Measurements from ENCODE around the gene HMCN2.
"Not testable (repeated sequence)": the region's sequence is repeated elsewhere in the genome, so short reads cannot be mapped to it uniquely, and the experiment has no call there.

The HMCN2 gene

DNA sequence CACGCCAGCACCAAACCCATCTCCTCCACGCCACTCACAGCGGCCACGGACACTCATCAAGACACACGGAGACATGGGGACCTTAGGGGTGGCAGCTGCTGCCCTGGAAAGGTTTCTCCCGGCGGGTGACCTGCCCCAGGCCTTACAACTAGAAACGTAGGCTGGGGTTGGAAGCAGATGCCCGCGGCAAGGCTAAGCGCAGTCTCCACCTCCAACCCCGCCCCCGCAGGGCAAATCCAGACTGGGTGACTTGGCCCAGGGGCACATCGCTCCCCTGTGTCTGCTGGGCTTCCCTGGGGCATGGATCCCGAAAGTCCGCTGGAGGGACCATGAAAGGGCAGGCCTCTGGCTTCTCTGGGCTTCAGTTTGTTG is 167.2 kb downstream of the HMCN2 start:
- Histone ChIP-seq H3K27me3 (ENCODE audit: low read depth, low read length) (no peaks in the 10 kb centered on the region), H3K27ac (ENCODE audit: low read length) (no peak overlapping the region), H3K9me3 (ENCODE audit: control insufficient read depth in 1 of 2, low read length in 2 of 2) (no peaks in the 10 kb centered on the region), H3K36me3 (ENCODE audit: control insufficient read depth in 1 of 2, insufficient read depth in 2 of 2, low read length in 2 of 2) (peaks cover 0 to 30% of the 10 kb centered on the region in 2 donors), H3K4me3 (ENCODE audit: low read depth in 1 of 2, low read length in 2 of 2) (peak overlapping the region in 1 of 2 donors; percentile 50), H3K4me1 (ENCODE audit: control insufficient read depth in 1 of 2, insufficient read depth in 2 of 2, low read length in 2 of 2) (peaks cover 0 to 11% of the 10 kb centered on the region in 2 donors)

DNA sequence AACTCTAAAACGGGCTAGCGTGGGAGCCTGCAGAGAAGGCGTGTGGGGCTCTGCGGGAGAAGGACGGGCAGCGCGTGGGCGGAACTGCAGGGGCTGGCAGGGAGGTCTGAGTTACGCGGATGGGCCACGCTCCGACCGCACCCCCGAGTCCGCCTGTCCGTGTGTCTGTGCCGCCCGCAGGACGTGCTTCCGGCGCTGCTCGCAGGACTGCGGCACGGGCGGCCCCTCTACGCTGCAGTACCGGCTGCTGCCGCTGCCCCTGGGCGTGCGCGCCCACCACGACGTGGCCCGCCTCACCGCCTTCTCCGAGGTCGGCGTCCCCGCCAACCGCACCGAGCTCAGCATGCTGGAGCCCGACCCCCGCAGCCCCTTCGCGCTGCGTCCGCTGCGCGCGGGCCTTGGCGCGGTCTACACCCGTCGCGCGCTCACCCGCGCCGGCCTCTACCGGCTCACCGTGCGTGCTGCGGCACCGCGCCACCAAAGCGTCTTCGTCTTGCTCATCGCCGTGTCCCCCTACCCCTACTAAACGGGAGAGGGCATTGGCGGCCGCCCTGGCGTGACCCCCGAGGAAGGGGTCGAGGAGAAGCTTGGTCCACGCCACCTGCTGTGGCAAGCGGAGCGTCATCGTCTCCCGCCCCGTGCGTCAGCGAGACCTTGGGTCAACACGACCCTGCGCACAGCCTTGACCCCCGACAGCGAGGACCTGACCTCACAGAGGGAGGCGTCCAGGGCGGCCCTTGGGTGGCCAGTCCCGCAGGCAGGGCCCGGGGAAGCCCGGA is 167.8 kb downstream of the HMCN2 start:
- no peak overlapping the region for H3K27ac ChIP-seq (ENCODE audit: low read length)
- no peaks in the 10 kb centered on the region for H3K9me3 ChIP-seq (ENCODE audit: control insufficient read depth in 1 of 2, low read length in 2 of 2)
- H3K4me3 ChIP-seq (ENCODE audit: low read depth in 1 of 2, low read length in 2 of 2): peak overlapping the region in 1 of 2 donors; percentile 50
- H3K27me3 ChIP-seq (ENCODE audit: low read depth, low read length): no peaks in the 10 kb centered on the region
- peaks cover 0 to 11% of the 10 kb centered on the region in 2 donors for H3K4me1 ChIP-seq (ENCODE audit: control insufficient read depth in 1 of 2, insufficient read depth in 2 of 2, low read length in 2 of 2)
- peaks cover 0 to 28% of the 10 kb centered on the region in 2 donors for H3K36me3 ChIP-seq (ENCODE audit: control insufficient read depth in 1 of 2, insufficient read depth in 2 of 2, low read length in 2 of 2)

DNA sequence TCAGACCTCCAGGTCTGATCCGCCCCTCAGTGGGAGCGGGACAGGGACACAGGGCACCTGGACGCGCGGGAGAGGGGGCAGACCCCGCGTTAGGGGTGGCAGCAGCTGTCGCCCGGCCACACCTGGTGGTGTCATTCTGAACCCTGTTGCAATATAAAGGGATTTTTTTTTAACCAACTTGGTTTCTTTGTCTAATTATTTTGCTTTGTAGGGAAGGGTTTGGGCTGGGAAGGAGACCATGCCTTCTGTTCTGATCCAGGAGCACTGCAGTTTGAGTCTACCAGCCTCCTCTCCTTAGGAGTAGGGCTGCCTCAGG is 168.3 kb downstream of the HMCN2 start:
- Histone ChIP-seq H3K27me3 (ENCODE audit: low read depth, low read length) (no peaks in the 10 kb centered on the region), H3K9me3 (ENCODE audit: control insufficient read depth in 1 of 2, low read length in 2 of 2) (no peaks in the 10 kb centered on the region), H3K36me3 (ENCODE audit: control insufficient read depth in 1 of 2, insufficient read depth in 2 of 2, low read length in 2 of 2) (peaks cover 0 to 24% of the 10 kb centered on the region in 2 donors), H3K4me1 (ENCODE audit: control insufficient read depth in 1 of 2, insufficient read depth in 2 of 2, low read length in 2 of 2) (peaks cover 0 to 11% of the 10 kb centered on the region in 2 donors), H3K27ac (ENCODE audit: low read length) (no peak overlapping the region), H3K4me3 (ENCODE audit: low read depth in 1 of 2, low read length in 2 of 2) (no peak overlapping the region)

DNA sequence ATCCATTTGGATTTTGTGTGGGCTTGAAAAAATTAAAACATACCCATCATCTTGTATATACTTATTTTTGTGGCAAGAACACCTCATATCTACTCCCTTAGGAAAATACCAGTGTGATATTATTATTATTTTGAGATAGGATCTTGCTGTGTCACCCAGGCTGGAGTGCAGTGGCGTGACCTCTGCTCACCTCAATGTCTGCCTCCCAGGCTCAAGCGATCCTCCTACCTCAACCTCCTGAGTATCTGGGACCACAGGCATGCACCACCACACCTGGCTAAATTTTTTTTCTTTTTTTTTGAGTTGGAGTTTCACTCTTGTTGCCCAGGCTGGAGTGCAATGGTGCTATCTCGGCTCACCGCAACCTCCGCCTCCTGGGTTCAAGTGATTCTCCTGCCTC is 169.1 kb downstream of the HMCN2 start:
- Histone ChIP-seq H3K4me1 (ENCODE audit: control insufficient read depth in 1 of 2, insufficient read depth in 2 of 2, low read length in 2 of 2) (peaks cover 0 to 11% of the 10 kb centered on the region in 2 donors), H3K36me3 (ENCODE audit: control insufficient read depth in 1 of 2, insufficient read depth in 2 of 2, low read length in 2 of 2) (peaks cover 0 to 19% of the 10 kb centered on the region in 2 donors)
- H3K27me3 ChIP-seq (ENCODE audit: low read depth, low read length); H3K4me3 ChIP-seq (ENCODE audit: low read depth in 1 of 2, low read length in 2 of 2); H3K9me3 ChIP-seq (ENCODE audit: control insufficient read depth in 1 of 2, low read length in 2 of 2); H3K27ac ChIP-seq (ENCODE audit: low read length): not testable (repeated sequence)

DNA sequence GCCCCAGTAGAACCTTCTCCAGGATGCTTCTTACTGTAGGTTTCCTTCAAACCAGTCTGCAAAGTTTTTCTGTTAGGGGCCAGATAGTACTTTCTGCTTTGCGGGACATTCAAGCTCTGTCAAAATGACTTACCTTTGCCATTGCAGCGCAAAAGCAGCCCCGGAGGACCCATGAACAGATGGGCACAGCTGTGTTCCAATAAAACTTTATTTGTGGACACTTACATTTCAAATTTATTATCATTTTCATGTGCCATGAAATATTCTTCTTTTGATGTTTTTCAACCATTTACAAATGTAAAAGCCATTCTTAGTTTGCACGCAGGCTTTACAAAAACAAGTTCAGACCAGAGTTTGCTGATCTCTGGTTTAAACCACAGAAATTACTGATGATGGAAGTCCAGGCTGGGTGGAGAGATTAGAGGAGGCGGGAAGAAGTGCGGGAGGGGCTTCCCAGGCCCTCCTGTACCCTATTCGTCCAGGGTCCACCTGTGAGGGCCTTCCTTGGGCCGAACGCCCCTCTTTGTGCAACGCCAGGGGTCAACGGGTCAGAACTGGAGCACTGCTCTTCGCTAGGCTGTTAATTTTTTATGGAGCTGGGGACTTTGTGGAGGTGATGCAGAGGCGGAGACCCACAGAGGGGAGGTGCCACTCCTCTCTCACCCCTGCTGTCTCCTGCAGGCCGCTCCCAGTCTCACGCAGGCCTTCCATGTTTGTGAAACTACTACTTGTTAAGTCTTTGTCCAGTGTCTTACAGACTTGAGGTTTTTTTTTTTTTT is 171.6 kb downstream of the HMCN2 start:
- H3K36me3 ChIP-seq (ENCODE audit: control insufficient read depth in 1 of 2, insufficient read depth in 2 of 2, low read length in 2 of 2): no peaks in the 10 kb centered on the region
- H3K4me3 ChIP-seq (ENCODE audit: low read depth in 1 of 2, low read length in 2 of 2): no peak overlapping the region
- no peaks in the 10 kb centered on the region for H3K27me3 ChIP-seq (ENCODE audit: low read depth, low read length)
- peaks cover 0 to 8% of the 10 kb centered on the region in 2 donors for H3K9me3 ChIP-seq (ENCODE audit: control insufficient read depth in 1 of 2, low read length in 2 of 2)
- H3K4me1 ChIP-seq (ENCODE audit: control insufficient read depth in 1 of 2, insufficient read depth in 2 of 2, low read length in 2 of 2): peaks cover 0 to 11% of the 10 kb centered on the region in 2 donors
- no peak overlapping the region for H3K27ac ChIP-seq (ENCODE audit: low read length)

DNA sequence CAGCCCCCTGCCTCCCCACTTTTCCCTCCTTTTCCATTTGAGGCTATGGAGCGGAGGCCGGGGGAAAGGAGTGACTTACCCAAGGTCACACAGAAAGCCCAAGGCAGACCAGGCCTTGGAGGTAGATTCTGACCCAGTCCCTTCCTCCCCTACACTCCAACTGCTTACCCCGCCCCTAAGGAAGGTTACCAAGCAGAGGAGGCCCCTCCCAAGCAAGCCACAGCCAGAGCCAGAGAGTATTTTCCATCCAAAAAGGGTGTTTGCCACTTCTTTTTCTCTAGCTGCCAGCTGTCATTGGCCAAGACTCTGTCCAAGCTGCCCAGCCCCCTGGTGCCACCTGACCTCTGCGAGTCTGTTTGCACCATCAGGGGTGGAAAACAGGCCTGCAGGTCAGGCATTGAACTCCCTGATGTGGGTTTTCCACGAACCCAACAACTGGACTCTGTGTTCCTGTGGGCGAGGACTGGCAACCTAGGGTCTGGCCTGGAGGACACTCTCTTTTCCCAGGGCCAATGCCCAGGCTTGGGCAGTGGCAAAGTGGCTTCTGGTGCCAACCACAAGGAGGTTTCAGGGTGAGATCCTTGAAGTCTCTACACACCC is 172.9 kb downstream of the HMCN2 start:
- no peaks in the 10 kb centered on the region for H3K36me3 ChIP-seq (ENCODE audit: control insufficient read depth in 1 of 2, insufficient read depth in 2 of 2, low read length in 2 of 2)
- H3K4me3 ChIP-seq (ENCODE audit: low read depth in 1 of 2, low read length in 2 of 2): no peak overlapping the region

DNA sequence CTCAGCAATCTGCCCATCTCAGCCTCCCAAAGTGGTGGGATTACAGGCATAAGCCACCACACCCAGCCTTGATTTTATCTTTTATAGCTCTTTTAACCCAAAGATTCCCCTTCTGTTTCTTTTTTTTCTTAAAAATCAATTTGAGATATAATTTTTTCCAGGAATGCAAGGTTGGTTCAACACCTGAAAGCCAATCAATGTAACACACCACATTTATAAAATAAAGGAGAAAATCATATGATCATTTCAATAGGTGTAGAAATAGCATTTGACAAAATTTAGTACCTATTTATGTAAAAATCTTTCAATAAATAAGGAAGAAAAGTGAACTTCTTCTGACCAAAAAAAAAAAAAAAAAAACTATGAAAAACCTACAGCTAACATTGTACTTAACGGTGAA is 175.5 kb downstream of the HMCN2 start:
- Histone ChIP-seq H3K4me3 (ENCODE audit: low read depth in 1 of 2, low read length in 2 of 2) (no peak overlapping the region), H3K9me3 (ENCODE audit: control insufficient read depth in 1 of 2, low read length in 2 of 2) (peaks cover 0 to 8% of the 10 kb centered on the region in 2 donors), H3K27ac (ENCODE audit: low read length) (no peak overlapping the region), H3K4me1 (ENCODE audit: control insufficient read depth in 1 of 2, insufficient read depth in 2 of 2, low read length in 2 of 2) (peaks cover 0 to 19% of the 10 kb centered on the region in 2 donors), H3K27me3 (ENCODE audit: low read depth, low read length) (peaks cover 8% of the 10 kb centered on the region), H3K36me3 (ENCODE audit: control insufficient read depth in 1 of 2, insufficient read depth in 2 of 2, low read length in 2 of 2) (no peaks in the 10 kb centered on the region)

More for the DNA sequence above, 172.9 kb downstream of the HMCN2 start:
- Histone ChIP-seq H3K27ac (ENCODE audit: low read length) (no peak overlapping the region), H3K9me3 (ENCODE audit: control insufficient read depth in 1 of 2, low read length in 2 of 2) (peaks cover 0 to 8% of the 10 kb centered on the region in 2 donors), H3K4me1 (ENCODE audit: control insufficient read depth in 1 of 2, insufficient read depth in 2 of 2, low read length in 2 of 2) (peaks cover 0 to 4% of the 10 kb centered on the region in 2 donors), H3K27me3 (ENCODE audit: low read depth, low read length) (no peaks in the 10 kb centered on the region)

DNA sequence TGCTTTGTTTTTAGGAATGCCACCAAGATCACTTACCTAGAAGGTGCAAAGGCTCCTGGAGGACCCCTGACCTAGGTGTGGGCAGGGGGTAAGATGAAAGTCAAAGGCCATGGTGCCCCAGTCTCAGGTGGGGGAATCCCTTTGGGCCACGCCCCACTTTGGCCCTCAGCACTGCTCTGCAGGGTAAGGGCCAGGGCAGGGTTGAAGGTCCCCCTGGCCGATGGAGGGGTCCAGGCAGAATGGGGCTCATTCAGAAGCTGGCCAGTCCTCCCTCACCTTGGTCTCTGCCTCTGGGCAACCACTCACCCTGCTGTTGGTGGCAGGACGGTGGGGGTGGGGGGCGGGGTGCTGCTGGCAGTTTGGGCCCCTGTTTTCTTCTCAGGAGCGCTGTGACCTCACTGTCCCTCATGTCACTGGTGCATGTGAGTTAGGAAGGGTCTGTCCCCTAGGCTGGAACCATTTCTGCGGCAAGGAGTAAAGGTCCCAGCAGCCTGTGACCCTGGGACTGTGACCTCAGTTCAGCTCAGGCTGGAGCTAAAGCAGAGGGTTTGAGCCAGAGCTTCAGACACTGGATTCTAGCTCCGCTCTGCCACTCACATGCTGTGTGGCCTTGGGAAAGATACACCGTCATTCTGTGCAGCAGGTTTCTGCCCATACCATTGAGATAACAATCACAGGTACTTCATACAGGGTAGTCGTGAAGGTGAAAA is 177.3 kb downstream of the HMCN2 start:
- H3K4me1 ChIP-seq (ENCODE audit: control insufficient read depth in 1 of 2, insufficient read depth in 2 of 2, low read length in 2 of 2): peaks cover 10 to 37% of the 10 kb centered on the region in 2 donors
- no peaks in the 10 kb centered on the region for H3K36me3 ChIP-seq (ENCODE audit: control insufficient read depth in 1 of 2, insufficient read depth in 2 of 2, low read length in 2 of 2)
- H3K27me3 ChIP-seq (ENCODE audit: low read depth, low read length): peaks cover 8% of the 10 kb centered on the region
- no peak overlapping the region for H3K27ac ChIP-seq (ENCODE audit: low read length)
- no peak overlapping the region for H3K4me3 ChIP-seq (ENCODE audit: low read depth in 1 of 2, low read length in 2 of 2)
- peaks cover 0 to 8% of the 10 kb centered on the region in 2 donors for H3K9me3 ChIP-seq (ENCODE audit: control insufficient read depth in 1 of 2, low read length in 2 of 2)

DNA sequence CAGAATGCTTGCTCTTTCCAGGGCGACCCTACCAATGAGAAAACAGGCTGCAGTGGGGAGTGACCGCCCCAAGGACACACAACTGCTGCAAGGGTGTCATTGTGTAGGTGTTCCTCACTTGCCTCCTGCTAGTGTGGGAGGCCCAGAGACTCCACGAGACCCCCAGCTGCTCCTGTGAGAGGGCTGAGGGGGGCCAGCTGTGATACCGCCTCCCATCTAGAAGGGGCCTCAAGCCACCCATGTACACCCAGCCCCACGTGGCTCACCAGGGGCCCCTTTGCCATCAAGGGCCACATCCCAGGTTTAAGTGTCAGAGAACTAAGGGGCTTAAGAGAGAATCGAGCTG is 177.9 kb downstream of the HMCN2 start:
- Histone ChIP-seq H3K4me3 (ENCODE audit: low read depth in 1 of 2, low read length in 2 of 2) (no peak overlapping the region), H3K4me1 (ENCODE audit: control insufficient read depth in 1 of 2, insufficient read depth in 2 of 2, low read length in 2 of 2) (peaks cover 10 to 42% of the 10 kb centered on the region in 2 donors), H3K27me3 (ENCODE audit: low read depth, low read length) (peaks cover 8% of the 10 kb centered on the region), H3K27ac (ENCODE audit: low read length) (no peak overlapping the region), H3K36me3 (ENCODE audit: control insufficient read depth in 1 of 2, insufficient read depth in 2 of 2, low read length in 2 of 2) (no peaks in the 10 kb centered on the region), H3K9me3 (ENCODE audit: control insufficient read depth in 1 of 2, low read length in 2 of 2) (peaks cover 0 to 8% of the 10 kb centered on the region in 2 donors)

DNA sequence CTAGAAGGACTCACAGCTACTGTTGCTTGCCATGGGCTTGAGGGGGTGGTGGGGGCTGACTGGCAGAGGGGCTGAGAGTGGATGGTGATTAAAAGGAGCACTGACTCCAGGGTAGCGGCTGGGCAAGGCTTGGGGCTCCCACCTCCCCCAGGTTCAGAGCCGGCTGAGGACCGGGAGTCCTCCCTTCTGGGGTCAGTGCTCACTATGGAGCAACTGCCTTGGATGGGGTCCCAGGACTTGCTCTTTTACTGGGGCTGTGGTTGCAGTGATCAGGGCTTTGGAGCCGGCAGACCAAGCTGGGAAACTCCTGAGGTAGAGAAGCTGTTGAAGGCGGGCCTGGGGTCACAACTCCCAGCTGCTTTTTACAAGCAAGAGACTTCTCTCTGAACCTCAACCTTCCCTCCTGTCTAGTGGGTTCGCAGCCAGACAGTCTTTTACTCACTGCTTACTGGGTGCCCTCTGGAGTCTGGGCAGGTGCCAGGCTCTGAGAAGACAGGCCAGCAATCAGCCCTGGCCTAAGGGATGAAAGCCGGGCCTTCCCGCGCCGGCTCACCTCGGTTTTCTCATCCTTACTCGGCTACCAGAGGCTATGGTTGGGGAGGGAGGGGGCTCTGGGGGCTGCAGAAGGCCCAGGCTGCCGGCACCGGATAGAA is 178.4 kb downstream of the HMCN2 start:
- Histone ChIP-seq H3K27me3 (ENCODE audit: low read depth, low read length) (peaks cover 8% of the 10 kb centered on the region), H3K4me3 (ENCODE audit: low read depth in 1 of 2, low read length in 2 of 2) (peak overlapping the region in 1 of 2 donors; percentile 70), H3K9me3 (ENCODE audit: control insufficient read depth in 1 of 2, low read length in 2 of 2) (peaks cover 0 to 8% of the 10 kb centered on the region in 2 donors), H3K36me3 (ENCODE audit: control insufficient read depth in 1 of 2, insufficient read depth in 2 of 2, low read length in 2 of 2) (no peaks in the 10 kb centered on the region), H3K4me1 (ENCODE audit: control insufficient read depth in 1 of 2, insufficient read depth in 2 of 2, low read length in 2 of 2) (peaks cover 10 to 42% of the 10 kb centered on the region in 2 donors), H3K27ac (ENCODE audit: low read length) (no peak overlapping the region)

Measured in muscle layer of duodenum (tissue), 2 donors.